PC-9 (cell line): ENCODE data around the gene DPYD.

Experiments
- EZH2 ChIP-seq: fragments of 200-600 bp; sonication (generic); IDR thresholded peaks from 2 replicates; pipeline ENCODE4 v1.8.0; 2017; ENCODE audit warnings: antibody characterized with exemption, low read depth
- TF ChIP-seq, protein P1 (sequence below): fragments of 200-600 bp; sonication (generic); conservative IDR thresholded peaks from 2 replicates; pipeline ENCODE4 v1.6.1; 2017; ENCODE audit warnings: mixed run types, antibody characterized with exemption, mild to moderate bottlenecking, moderate library complexity

- TF ChIP-seq, protein P1, sequence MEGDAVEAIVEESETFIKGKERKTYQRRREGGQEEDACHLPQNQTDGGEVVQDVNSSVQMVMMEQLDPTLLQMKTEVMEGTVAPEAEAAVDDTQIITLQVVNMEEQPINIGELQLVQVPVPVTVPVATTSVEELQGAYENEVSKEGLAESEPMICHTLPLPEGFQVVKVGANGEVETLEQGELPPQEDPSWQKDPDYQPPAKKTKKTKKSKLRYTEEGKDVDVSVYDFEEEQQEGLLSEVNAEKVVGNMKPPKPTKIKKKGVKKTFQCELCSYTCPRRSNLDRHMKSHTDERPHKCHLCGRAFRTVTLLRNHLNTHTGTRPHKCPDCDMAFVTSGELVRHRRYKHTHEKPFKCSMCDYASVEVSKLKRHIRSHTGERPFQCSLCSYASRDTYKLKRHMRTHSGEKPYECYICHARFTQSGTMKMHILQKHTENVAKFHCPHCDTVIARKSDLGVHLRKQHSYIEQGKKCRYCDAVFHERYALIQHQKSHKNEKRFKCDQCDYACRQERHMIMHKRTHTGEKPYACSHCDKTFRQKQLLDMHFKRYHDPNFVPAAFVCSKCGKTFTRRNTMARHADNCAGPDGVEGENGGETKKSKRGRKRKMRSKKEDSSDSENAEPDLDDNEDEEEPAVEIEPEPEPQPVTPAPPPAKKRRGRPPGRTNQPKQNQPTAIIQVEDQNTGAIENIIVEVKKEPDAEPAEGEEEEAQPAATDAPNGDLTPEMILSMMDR, result no peak
- no peak for TF ChIP-seq EZH2
These were observed 298.9 kb downstream of the DPYD start for GRCh38 chr1:97621955-97622354.
